ENCODE results near the gene ARHGAP24.

DNA sequence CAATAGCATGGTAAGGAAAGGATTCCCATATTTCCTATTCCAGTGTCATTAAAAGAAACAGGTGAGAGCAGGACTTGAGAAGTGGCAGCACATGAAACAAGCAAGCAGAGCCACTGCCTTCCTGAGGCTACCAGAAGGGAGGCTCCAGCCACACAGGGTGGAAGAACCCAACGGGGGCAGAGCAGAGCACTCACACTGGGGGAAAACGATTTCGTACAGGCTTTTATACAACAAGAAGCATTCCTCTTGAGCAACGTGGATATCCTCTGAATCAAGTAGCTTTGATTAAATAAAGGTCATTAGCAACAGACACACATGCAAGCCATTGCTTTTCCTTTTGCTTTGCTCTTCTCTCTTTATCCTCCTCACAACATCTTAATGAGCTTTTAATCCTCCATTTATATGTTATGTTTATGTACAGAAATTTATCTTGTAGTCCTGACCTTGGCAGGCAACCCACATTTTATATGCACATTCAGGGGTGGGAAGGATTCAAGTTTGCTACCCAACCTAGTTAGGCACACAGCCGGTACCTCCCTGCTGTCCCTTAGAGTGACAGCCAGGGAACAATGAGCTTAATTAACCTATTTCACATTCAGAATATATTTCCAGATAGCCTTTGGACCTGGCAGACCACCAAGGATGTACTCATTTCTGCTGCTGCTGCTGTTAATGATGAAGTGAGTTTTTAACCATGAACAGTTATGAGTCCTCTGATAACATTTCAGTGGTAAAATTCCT is 202.1 kb downstream of the ARHGAP24 start:
- TF ChIP-seq ETV6 (CRISPR knock-in tag; conservative IDR thresholded peaks at IDR 0.05) (no peak), TBP (CRISPR knock-in tag; IDR thresholded peaks at IDR 0.05) (no peak), EZH2 (conservative IDR thresholded peaks at IDR 0.05; ENCODE audit: low read depth, low read length) (no peak), EP300 (IDR thresholded peaks at IDR 0.05; ENCODE audit: low read depth in 2 of 2, low read length in 2 of 2) (no peak), EP300 (CRISPR knock-in tag; IDR thresholded peaks at IDR 0.05; ENCODE audit: borderline replicate concordance) (no peak), ZNF883 (CRISPR knock-in tag; IDR thresholded peaks at IDR 0.05; ENCODE audit: not compliant biosample characterization) (no peak)
- TF ChIP-seq, protein P1, sequence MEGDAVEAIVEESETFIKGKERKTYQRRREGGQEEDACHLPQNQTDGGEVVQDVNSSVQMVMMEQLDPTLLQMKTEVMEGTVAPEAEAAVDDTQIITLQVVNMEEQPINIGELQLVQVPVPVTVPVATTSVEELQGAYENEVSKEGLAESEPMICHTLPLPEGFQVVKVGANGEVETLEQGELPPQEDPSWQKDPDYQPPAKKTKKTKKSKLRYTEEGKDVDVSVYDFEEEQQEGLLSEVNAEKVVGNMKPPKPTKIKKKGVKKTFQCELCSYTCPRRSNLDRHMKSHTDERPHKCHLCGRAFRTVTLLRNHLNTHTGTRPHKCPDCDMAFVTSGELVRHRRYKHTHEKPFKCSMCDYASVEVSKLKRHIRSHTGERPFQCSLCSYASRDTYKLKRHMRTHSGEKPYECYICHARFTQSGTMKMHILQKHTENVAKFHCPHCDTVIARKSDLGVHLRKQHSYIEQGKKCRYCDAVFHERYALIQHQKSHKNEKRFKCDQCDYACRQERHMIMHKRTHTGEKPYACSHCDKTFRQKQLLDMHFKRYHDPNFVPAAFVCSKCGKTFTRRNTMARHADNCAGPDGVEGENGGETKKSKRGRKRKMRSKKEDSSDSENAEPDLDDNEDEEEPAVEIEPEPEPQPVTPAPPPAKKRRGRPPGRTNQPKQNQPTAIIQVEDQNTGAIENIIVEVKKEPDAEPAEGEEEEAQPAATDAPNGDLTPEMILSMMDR (CRISPR knock-in tag; IDR thresholded peaks at IDR 0.05): no peak

Data from HepG2 (cell line).